Spleen (tissue), 7 donors: Measurements from ENCODE around the gene SLC47A1.

Experiments
- CTCF ChIP-seq, 11 experiments: fragments of 200-600 bp in 7 of 11; fragments of 450-650 bp in 4 of 11; sonication (generic) in 4 of 11; IDR thresholded peaks in 8 of 11; conservative IDR thresholded peaks in 3 of 11; 1 replicate in 7 of 11; 2 replicates in 4 of 11; pipeline versions ENCODE4 v1.4.0 to v1.8.0; 2016 to 2021; ENCODE audit warnings: antibody characterized with exemption in 11 of 11, inconsistent platforms in 4 of 11, mild to moderate bottlenecking in 1 of 11
- POLR2A ChIP-seq, 3 donors: fragments of 450-650 bp; IDR thresholded peaks; one replicate each; pipeline ENCODE4 v1.5.1; 2017; ENCODE audit warnings: antibody characterized with exemption in 3 of 3, mild to moderate bottlenecking in 1 of 3
- donor health status: DM: no; HTN: no; CAD: no; lungs with moderate emphysema.
- donor health status: DM: no; HTN: no; CAD: no.
- donor health status: DM: no; HTN: no; CAD: no.

GRCh38 chr17:19494961-19495806, 38.5 kb upstream of the SLC47A1 start:
- TF ChIP-seq POLR2A (IDR thresholded peaks at IDR 0.05) (no peak), CTCF (IDR thresholded peaks at IDR 0.05 in 8 of 11, conservative IDR thresholded peaks at IDR 0.05 in 3 of 11) (no peak)
